CD14-positive monocyte (primary cell): Measurements from ENCODE around the gene MACROD2. TPM values are rescaled to one million over a fixed set of nuclear protein-coding genes. Genes with fewer than 3 reads are reported as not detected.

Experiments
- DNase-seq, 3 donors: peaks; one replicate each; pipeline ENCODE4 v3.0.0-alpha.2; 2011 to 2022
- H2AFZ ChIP-seq: 2 replicates; pipeline ENCODE4 v1.6.0; 2012; ENCODE audit warnings: mild to moderate bottlenecking, low read depth, low read length, inconsistent platforms; ENCODE audit not compliant: insufficient read depth, poor library complexity, severe bottlenecking
- H3K27ac ChIP-seq, 2 donors: 1 replicate in 1 of 2; 2 replicates in 1 of 2; pipeline ENCODE4 v1.5.1; 2012 to 2013; ENCODE audit warnings: low read length in 2 of 2, control low read depth in 1 of 2, inconsistent platforms in 1 of 2, low read depth in 1 of 2, mild to moderate bottlenecking in 1 of 2
- H3K27me3 ChIP-seq, 2 donors: one replicate each; pipeline versions ENCODE4 v1.6.0 to v1.6.1; 2011 to 2013; ENCODE audit warnings: low read length in 2 of 2; ENCODE audit not compliant: control insufficient read depth in 2 of 2, insufficient read depth in 2 of 2
- H3K36me3 ChIP-seq, 2 donors: replicated peaks in 1 of 2; 1 replicate in 1 of 2; 2 replicates in 1 of 2; pipeline versions ENCODE4 v1.5.1 to v1.6.1; 2012 to 2013; ENCODE audit warnings: low read length in 2 of 2, control low read depth in 1 of 2, inconsistent platforms in 1 of 2, mild to moderate bottlenecking in 1 of 2; ENCODE audit not compliant: insufficient read depth in 2 of 2, control insufficient read depth in 1 of 2
- H3K4me1 ChIP-seq, 2 donors: 1 replicate in 1 of 2; 2 replicates in 1 of 2; pipeline versions ENCODE4 v1.5.1 to v1.6.1; 2012 to 2013; ENCODE audit warnings: low read length in 2 of 2, control low read depth in 1 of 2, inconsistent platforms in 1 of 2, mild to moderate bottlenecking in 1 of 2, moderate library complexity in 1 of 2; ENCODE audit not compliant: insufficient read depth in 2 of 2, control insufficient read depth in 1 of 2
- H3K4me2 ChIP-seq: replicated peaks from 2 replicates; pipeline ENCODE3; 2012; ENCODE audit warnings: low read length, moderate library complexity, mild to moderate bottlenecking; ENCODE audit not compliant: poor library complexity, severe bottlenecking; ENCODE audit errors: extremely low read depth
- H3K4me3 ChIP-seq, 3 experiments: fragments of 200-600 bp in 1 of 3; sonication (generic) in 1 of 3; replicated peaks in 1 of 3; 1 replicate in 2 of 3; 2 replicates in 1 of 3; pipeline ENCODE4 v1.5.1; 2011 to 2013; ENCODE audit warnings: low read length in 3 of 3, mild to moderate bottlenecking in 3 of 3, control low read depth in 2 of 3, low read depth in 2 of 3, inconsistent platforms in 1 of 3, moderate library complexity in 1 of 3
- H3K79me2 ChIP-seq: 2 replicates; pipeline ENCODE4 v1.6.0; 2012; ENCODE audit warnings: mild to moderate bottlenecking, control low read depth, inconsistent platforms, low read length, moderate library complexity; ENCODE audit not compliant: insufficient read depth
- H3K9ac ChIP-seq: 2 replicates; pipeline ENCODE4 v1.6.0; 2017; ENCODE audit warnings: low read length, mild to moderate bottlenecking; ENCODE audit not compliant: insufficient read depth, poor library complexity, severe bottlenecking
- H3K9me3 ChIP-seq, 2 donors: replicated peaks in 1 of 2; 1 replicate in 1 of 2; 2 replicates in 1 of 2; pipeline versions ENCODE4 v1.5.1 to v1.6.1; 2012 to 2013; ENCODE audit warnings: low read length in 2 of 2, control low read depth in 1 of 2; ENCODE audit not compliant: control insufficient read depth in 1 of 2, insufficient read depth in 1 of 2
- H4K20me1 ChIP-seq: 2 replicates; pipeline ENCODE4 v1.6.0; 2012; ENCODE audit warnings: mild to moderate bottlenecking, low read length, control low read depth, moderate library complexity; ENCODE audit not compliant: insufficient read depth
- H3K27ac Mint-ChIP-seq, 7 donors: one replicate each; pipeline ENCODE4 v1.8.0; 2020; ENCODE audit warnings: mild to moderate bottlenecking in 7 of 7, mixed read lengths in 7 of 7, moderate library complexity in 6 of 7, inconsistent platforms in 2 of 7
- H3K27me3 Mint-ChIP-seq, 3 donors: one replicate each; pipeline ENCODE4 v1.8.0; 2021 to 2022; ENCODE audit warnings: low read depth in 3 of 3, mild to moderate bottlenecking in 3 of 3, mixed read lengths in 3 of 3, moderate library complexity in 3 of 3, inconsistent platforms in 1 of 3
- H3K36me3 Mint-ChIP-seq, 2 donors: one replicate each; pipeline ENCODE4 v1.8.0; 2020; ENCODE audit warnings: mixed read lengths in 2 of 2, inconsistent platforms in 1 of 2, mild to moderate bottlenecking in 1 of 2
- H3K4me1 Mint-ChIP-seq: one replicate; pipeline ENCODE4 v1.8.0; 2020; ENCODE audit warnings: mild to moderate bottlenecking, mixed read lengths
- H3K4me3 Mint-ChIP-seq, 2 donors: one replicate each; pipeline ENCODE4 v1.8.0; 2020; ENCODE audit warnings: mild to moderate bottlenecking in 2 of 2, mixed read lengths in 2 of 2, moderate library complexity in 1 of 2
- H3K9me3 Mint-ChIP-seq, 7 donors: one replicate each; pipeline ENCODE4 v1.8.0; 2020 to 2022; ENCODE audit warnings: mixed read lengths in 7 of 7, mild to moderate bottlenecking in 6 of 7, moderate library complexity in 6 of 7, inconsistent platforms in 2 of 7
- CTCF ChIP-seq: fragments of 200-600 bp; IDR thresholded peaks from one replicate; pipeline ENCODE4 v1.8.0; 2022; ENCODE audit warnings: antibody characterized with exemption, mild to moderate bottlenecking
- WGBS: methylation state at CpG from one replicate; pipeline ENCODE4 v1.1.5; 2013; ENCODE audit warnings: missing lambda C conversion rate; ENCODE audit not compliant: insufficient coverage; 5-methylcytosine and 5-hydroxymethylcytosine counted together
- intact Hi-C, 2 donors: fragments of 100-400 bp; cut with micrococcal nuclease; formaldehyde crosslinking; loops; one replicate each; pipeline versions ENCODE4 v1.15.0 to v1.15.1; 2023
- polyA plus RNA-seq, 3 donors: library from polyadenylated mRNA; depleted of rRNA in 1 of 3; unstranded in 2 of 3; stranded (reverse) in 1 of 3; fragments of 300-500 nt in 2 of 3; fragments of >200 nt in 1 of 3; fragmentation: Illumina TruSeq in 2 of 3; gene quantifications; 1 replicate in 2 of 3; 2 replicates in 1 of 3; pipeline ENCODE4 v1.2.3, GENCODE V29; 2012 to 2021

The MACROD2 gene
- polyA plus RNA-seq, 3 donors: 0.23 TPM; not detected in 2

- WGBS: 100% methylated on average over 2 of the region's 5 CpGs
- Histone ChIP-seq H3K27me3 (no peaks in the 10 kb centered on the region), H3K9me3 (no peaks in the 10 kb centered on the region), H3K4me3 (no peak overlapping the region), H3K4me2 (no peak overlapping the region), H4K20me1 (no peaks in the 10 kb centered on the region), H3K9ac (no peak overlapping the region), H2AFZ (no peak overlapping the region), H3K4me1 (no peaks in the 10 kb centered on the region), H3K27ac (no peak overlapping the region), H3K79me2 (no peaks in the 10 kb centered on the region), H3K36me3 (no peaks in the 10 kb centered on the region)
- TF ChIP-seq CTCF: no peak
- Mint-ChIP-seq H3K4me3 (no peak overlapping the region), H3K27ac (no peak overlapping the region), H3K4me1 (no peaks in the 10 kb centered on the region), H3K36me3 (no peaks in the 10 kb centered on the region), H3K27me3 (no peaks in the 10 kb centered on the region), H3K9me3 (peaks cover 0 to 2% (median 0%) of the 10 kb centered on the region in 7 donors)
- no peak for DNase-seq
- intact Hi-C loops: no loop called here
Measured at GRCh38 chr20:15794409-15794808, 1799.1 kb downstream of the MACROD2 start.

- H3K4me1 ChIP-seq: no peaks in the 10 kb centered on the region
- no peak overlapping the region for H3K27ac Mint-ChIP-seq
- no peaks in the 10 kb centered on the region for H3K27me3 Mint-ChIP-seq
- no peak overlapping the region for H3K27ac ChIP-seq
- H3K27me3 ChIP-seq: no peaks in the 10 kb centered on the region
- H3K79me2 ChIP-seq: no peaks in the 10 kb centered on the region
- H3K9me3 ChIP-seq: no peaks in the 10 kb centered on the region
- no peaks in the 10 kb centered on the region for H4K20me1 ChIP-seq
- 77% methylated on average over 6 of the region's 10 CpGs for WGBS
- H3K4me3 ChIP-seq: no peak overlapping the region
- TF ChIP-seq CTCF: no peak
- intact Hi-C loops: no loop called here
- H3K36me3 Mint-ChIP-seq: no peaks in the 10 kb centered on the region
- H3K4me2 ChIP-seq: no peak overlapping the region
- H3K4me1 Mint-ChIP-seq: no peaks in the 10 kb centered on the region
- DNase-seq: no peak
- no peak overlapping the region for H3K4me3 Mint-ChIP-seq
- peaks cover 0 to 4% (median under 1%) of the 10 kb centered on the region in 7 donors for H3K9me3 Mint-ChIP-seq
- H2AFZ ChIP-seq: no peak overlapping the region
- no peak overlapping the region for H3K9ac ChIP-seq
- no peaks in the 10 kb centered on the region for H3K36me3 ChIP-seq
Measured at GRCh38 chr20:15795305-15796019, 1800.1 kb downstream of the MACROD2 start.
